HG03565 (cell line): ENCODE data around the gene MS4A10.

ENCODE experiments used
- ATAC-seq: cut with Tn5 transposase; IDR thresholded peaks from one replicate; pipeline ENCODE4 v1.9.1; 2021; ENCODE audit warnings: mild to moderate bottlenecking, moderate library complexity; ENCODE audit not compliant: unreplicated experiment

Gene MS4A10

DNA sequence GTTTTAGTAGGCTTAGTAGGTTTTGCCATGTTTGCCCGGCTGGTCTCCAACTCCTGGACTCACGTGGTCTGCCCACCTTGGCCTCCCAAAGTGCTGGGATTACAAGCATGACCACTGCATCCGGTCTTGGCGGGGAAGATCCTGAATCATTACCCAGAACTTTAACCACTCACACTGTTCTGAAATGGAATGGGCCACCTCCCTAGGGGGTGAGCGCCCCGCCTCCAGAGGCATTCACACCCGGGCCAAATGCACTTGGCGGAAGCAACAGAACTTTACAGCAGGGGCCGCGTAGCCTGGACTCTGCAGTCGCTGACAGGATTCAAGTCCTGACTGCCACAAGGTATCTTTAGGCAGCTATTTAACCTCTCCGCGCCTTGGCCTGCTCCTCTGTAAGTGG lies 62.1 kb downstream of the MS4A10 start:
- ATAC-seq: no peak

DNA sequence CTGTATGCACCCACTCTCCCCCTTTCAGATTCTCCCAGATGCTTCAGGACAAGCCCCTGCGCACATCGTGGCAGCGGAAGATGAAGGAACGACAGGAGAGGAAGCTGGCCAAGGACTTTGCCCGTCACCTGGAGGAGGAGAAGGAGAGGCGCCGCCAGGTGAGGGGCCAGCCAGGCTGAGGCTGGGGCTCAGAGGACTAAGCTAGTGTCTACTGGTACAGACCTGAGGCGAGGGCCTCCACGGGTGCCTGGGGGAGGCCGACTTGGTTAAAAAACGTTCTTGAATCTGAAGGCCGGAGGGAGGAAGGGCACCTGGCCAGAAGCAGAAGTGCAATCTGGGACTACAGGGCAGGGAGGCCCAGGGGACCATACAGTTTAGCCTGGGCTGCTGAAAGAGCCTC lies 62.8 kb downstream of the MS4A10 start:
- no peak for ATAC-seq

DNA sequence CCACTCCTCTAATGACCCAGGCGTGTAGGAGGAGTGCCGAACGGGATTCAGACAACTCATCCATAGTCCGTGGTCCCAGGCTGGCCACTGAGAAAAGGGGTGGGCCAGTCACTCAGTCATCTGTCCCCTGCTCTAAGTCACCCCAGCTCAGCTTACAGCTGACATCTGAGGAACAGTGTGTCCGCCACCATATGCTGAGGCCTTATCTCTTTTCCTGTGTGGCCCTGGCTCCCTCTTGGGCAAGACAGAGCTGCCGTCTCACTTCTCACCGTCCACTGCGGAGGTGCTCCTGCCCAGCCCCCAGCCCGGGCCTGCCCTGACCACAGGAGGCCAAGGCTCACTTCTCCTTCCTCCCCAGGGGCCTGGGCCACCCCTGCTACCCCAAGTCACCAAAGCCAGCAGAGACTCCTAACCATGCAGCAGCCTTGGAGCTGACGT lies 63.6 kb downstream of the MS4A10 start:
- ATAC-seq: no peak

GRCh38 chr11:60849641-60850520 lies 64.7 kb downstream of the MS4A10 start:
- no peak for ATAC-seq
